SK-N-MC (cell line): Measurements from ENCODE around the gene RFX8.

Experiments used
- DNase-seq: peaks from one replicate; pipeline ENCODE4 v3.0.0-alpha.2; 2011; ENCODE audit warnings: low read depth, low spot score
- H3K27ac ChIP-seq: fragments of 200-600 bp; sonication (generic); 2 replicates; pipeline ENCODE4 v1.5.1; 2016; ENCODE audit warnings: mixed run types
- H3K36me3 ChIP-seq: fragments of 200-600 bp; sonication (generic); 2 replicates; pipeline ENCODE4 v1.6.1; 2017; ENCODE audit warnings: antibody characterized with exemption, low read length, mixed read lengths; ENCODE audit not compliant: insufficient read depth
- H3K4me3 ChIP-seq: fragments of 200-600 bp; sonication (generic); 2 replicates; pipeline ENCODE4 v1.5.1; 2016
- H3K9ac ChIP-seq: fragments of 200-600 bp; sonication (generic); 2 replicates; pipeline ENCODE4 v1.8.0; 2017; ENCODE audit warnings: mixed run types, mixed read lengths; ENCODE audit not compliant: insufficient read length
- H3K9me3 ChIP-seq: fragments of 200-600 bp; sonication (generic); 2 replicates; pipeline ENCODE4 v1.6.1; 2017; ENCODE audit warnings: low read depth, mild to moderate bottlenecking, antibody characterized with exemption, low read length, moderate library complexity, mixed read lengths
- EZH2 ChIP-seq: fragments of 200-600 bp; sonication (generic); IDR thresholded peaks from one replicate; pipeline ENCODE4 v1.6.1; 2017; ENCODE audit warnings: antibody characterized with exemption
- FOXP2 ChIP-seq: optimal IDR thresholded peaks from 2 replicates; pipeline ENCODE3; 2011; ENCODE audit warnings: mild to moderate bottlenecking, moderate library complexity; ENCODE audit not compliant: insufficient read depth; ENCODE audit errors: extremely low read length, control extremely low read depth
- POLR2AphosphoS5 ChIP-seq: IDR thresholded peaks from 2 replicates; pipeline ENCODE4 v1.6.1; 2012; ENCODE audit warnings: mild to moderate bottlenecking, low read depth, low read length, borderline replicate concordance

Gene RFX8

DNA sequence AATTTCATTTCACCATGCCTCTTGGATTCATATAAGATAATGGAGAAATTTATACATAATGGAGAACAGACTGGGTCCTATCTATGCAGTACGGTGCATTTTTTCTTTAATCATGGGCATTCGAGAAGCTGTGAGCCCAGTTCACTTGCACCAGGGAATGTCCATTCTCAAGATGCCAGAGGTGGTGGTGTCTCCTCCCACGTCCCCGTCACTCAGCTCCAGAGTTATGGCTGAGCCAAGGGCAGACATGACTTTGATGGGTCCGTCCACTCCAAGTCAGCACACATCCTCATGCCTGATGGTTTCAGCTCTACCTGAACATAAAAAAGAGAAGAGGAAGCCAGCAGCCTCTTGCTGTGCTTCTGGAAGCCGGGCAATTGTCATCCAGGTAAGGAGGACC, 45.5 kb downstream of the RFX8 start:
- H3K9ac ChIP-seq: no peak overlapping the region
- H3K9me3 ChIP-seq: no peaks in the 10 kb centered on the region
- H3K27ac ChIP-seq: no peak overlapping the region
- H3K4me3 ChIP-seq: no peak overlapping the region
- no peak for DNase-seq
- H3K36me3 ChIP-seq: no peaks in the 10 kb centered on the region
- TF ChIP-seq FOXP2: no peak
- TF ChIP-seq POLR2AphosphoS5: no peak
- TF ChIP-seq EZH2: no peak

DNA sequence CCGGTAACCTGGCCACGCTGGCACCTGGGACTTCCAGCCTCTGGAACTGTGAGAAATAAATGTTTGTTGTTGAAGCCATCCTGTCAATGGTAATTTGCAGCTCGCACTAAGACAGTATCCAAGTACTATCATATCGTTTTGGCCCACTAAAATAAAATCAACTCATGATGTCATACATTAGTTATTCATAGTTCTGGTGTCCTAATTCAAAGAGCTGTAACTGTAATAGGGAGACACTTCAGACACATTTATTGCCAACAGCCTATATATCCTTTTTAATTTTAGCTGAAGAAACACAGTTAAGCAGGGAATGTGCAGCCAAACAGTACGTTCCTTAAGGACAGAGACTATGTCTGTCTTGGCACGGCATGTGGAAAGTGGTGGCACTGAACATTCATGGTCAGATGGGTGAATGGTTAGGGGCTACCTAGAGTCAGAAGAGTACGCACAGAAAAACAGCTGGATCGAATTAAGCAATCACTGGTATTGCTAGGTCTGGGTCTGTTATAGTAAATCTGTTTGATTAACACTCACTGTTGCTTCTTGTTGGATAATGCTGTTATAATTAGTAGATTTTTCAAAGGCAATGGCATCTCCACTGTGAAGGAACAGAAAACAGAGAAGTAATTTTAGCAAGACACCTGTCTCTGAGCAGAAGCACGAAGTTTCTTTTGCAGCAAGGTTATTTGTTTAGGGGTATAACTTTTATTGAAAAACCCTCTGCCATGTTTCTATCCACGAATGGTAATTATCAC, 46.3 kb downstream of the RFX8 start:
- Histone ChIP-seq H3K9ac (no peak overlapping the region), H3K36me3 (no peaks in the 10 kb centered on the region), H3K9me3 (no peaks in the 10 kb centered on the region), H3K27ac (no peak overlapping the region), H3K4me3 (no peak overlapping the region)
- TF ChIP-seq POLR2AphosphoS5 (no peak), EZH2 (no peak), FOXP2 (no peak)
- no peak for DNase-seq

- Histone ChIP-seq H3K9me3 (no peaks in the 10 kb centered on the region), H3K4me3 (no peak overlapping the region), H3K36me3 (no peaks in the 10 kb centered on the region), H3K9ac (no peak overlapping the region), H3K27ac (no peak overlapping the region)
- DNase-seq: no peak
- TF ChIP-seq POLR2AphosphoS5: no peak
- no peak for TF ChIP-seq FOXP2
- no peak for TF ChIP-seq EZH2
Observed at GRCh38 chr2:101427743-101428142, 47.2 kb downstream of the RFX8 start.

- no peaks in the 10 kb centered on the region for H3K36me3 ChIP-seq
- H3K27ac ChIP-seq: no peak overlapping the region
- TF ChIP-seq FOXP2 (no peak), EZH2 (no peak), POLR2AphosphoS5 (no peak)
- H3K9ac ChIP-seq: no peak overlapping the region
- no peak for DNase-seq
- no peak overlapping the region for H3K4me3 ChIP-seq
- no peaks in the 10 kb centered on the region for H3K9me3 ChIP-seq
Observed at GRCh38 chr2:101427240-101427639, 47.7 kb downstream of the RFX8 start.

GRCh38 chr2:101426822-101427221, 48.1 kb downstream of the RFX8 start:
- Histone ChIP-seq H3K4me3 (no peak overlapping the region), H3K36me3 (no peaks in the 10 kb centered on the region), H3K9me3 (no peaks in the 10 kb centered on the region), H3K27ac (no peak overlapping the region), H3K9ac (no peak overlapping the region)
- DNase-seq: no peak
- TF ChIP-seq FOXP2: no peak
- TF ChIP-seq POLR2AphosphoS5: no peak
- TF ChIP-seq EZH2: no peak

DNA sequence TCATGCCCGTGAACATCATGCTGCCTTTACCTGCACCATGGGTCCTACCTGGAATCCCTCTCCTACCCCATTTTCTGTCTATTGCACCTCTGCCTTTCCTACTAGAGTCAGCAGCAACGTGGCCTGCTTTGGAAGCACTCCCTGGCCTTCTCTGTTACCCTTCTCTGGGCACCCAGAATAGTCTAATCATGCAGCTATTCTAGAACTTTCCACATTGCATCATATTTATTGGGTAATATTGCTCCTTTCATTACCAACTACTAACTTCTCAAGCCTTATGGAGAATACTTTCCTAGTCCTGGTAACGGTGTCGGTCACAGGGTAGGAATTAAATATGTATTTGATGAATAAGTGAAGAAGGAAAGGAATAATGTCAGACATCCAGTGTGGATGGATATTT, 54.3 kb downstream of the RFX8 start:
- Histone ChIP-seq H3K4me3 (no peak overlapping the region), H3K9me3 (no peaks in the 10 kb centered on the region), H3K9ac (no peak overlapping the region), H3K27ac (no peak overlapping the region), H3K36me3 (no peaks in the 10 kb centered on the region)
- TF ChIP-seq FOXP2: no peak
- TF ChIP-seq POLR2AphosphoS5: no peak
- TF ChIP-seq EZH2: no peak
- no peak for DNase-seq

DNA sequence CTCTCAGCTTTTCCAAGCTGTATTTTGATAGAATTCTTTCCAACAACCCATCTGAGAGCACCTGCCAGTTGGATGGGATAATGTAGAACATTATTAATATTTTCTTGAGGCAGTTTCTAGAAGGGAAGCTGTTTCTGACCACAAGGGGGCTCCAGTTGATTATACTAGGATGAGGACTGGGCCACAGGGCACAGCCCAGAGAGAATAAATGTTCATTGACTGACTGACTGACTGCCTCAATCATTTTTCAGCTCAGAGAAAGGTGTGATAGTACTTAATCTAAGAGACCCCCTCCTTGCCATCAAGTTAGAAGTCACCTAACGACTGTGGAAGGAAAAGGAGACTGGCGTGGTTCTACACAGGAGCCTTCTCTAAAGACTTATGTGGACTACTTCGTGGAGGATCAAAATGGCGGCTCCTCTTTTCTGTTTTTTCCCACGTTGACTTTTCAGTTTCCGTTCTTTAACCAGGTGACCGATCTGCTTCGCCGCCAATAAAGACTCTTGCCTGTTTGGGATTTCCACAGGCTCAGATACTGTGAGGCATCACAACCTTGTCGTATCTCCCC, 55.7 kb downstream of the RFX8 start:
- peak; percentile 12 for DNase-seq
- no peaks in the 10 kb centered on the region for H3K36me3 ChIP-seq
- H3K4me3 ChIP-seq: no peak overlapping the region
- no peak overlapping the region for H3K9ac ChIP-seq
- TF ChIP-seq FOXP2: no peak
- TF ChIP-seq POLR2AphosphoS5: no peak
- no peak overlapping the region for H3K27ac ChIP-seq
- no peaks in the 10 kb centered on the region for H3K9me3 ChIP-seq

DNA sequence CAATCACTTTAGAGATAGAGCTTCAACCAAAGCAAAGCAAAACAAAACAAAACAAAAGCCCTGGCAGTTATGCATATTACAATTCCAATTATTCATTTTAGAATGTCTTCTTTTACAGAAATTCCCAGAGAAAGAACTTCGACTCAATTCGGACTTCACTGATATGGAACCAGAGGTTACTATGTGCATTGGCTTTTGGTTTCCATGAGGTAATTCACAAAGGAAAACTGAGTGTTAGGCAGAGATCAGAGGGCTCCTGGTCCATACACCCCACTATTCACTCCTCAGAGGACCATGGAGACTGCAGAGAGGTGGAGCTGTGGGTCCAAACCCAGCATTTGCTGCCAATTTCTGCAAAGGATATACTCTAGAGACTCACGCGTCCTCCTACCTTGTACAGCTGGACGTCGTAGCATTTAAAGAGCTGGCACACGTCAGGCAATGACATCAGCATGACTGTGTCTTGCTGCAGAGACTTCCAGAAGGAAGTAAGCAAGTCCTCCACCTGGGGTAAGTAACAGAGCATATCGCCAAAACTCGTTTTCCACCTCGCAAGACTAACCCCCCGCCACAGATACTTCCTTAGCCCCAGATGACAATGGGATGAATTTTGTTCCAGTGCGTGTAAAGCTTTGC, 56.3 kb downstream of the RFX8 start:
- no peak overlapping the region for H3K9ac ChIP-seq

More for the DNA sequence above, 56.3 kb downstream of the RFX8 start:
- Histone ChIP-seq H3K4me3 (no peak overlapping the region), H3K27ac (no peak overlapping the region), H3K9me3 (no peaks in the 10 kb centered on the region), H3K36me3 (no peaks in the 10 kb centered on the region)
- no peak for TF ChIP-seq FOXP2
- TF ChIP-seq POLR2AphosphoS5: no peak
- no peak for TF ChIP-seq EZH2
- no peak for DNase-seq
